DND-41 (cell line): ENCODE results near the gene SLC25A51.

ENCODE experiments used
- ATAC-seq: fragments of 200-7000 bp; cut with Tn5 transposase; 3 replicates; pipeline ENCODE4 v1.9.1; 2021; ENCODE audit warnings: low read depth; ENCODE audit not compliant: insufficient read depth
- DNase-seq: peaks from one replicate; pipeline ENCODE4 v3.0.0-alpha.2; 2020
- H2AFZ ChIP-seq: 2 replicates; pipeline ENCODE4 v1.6.0; 2012; ENCODE audit warnings: low read depth, low read length
- H3K27ac ChIP-seq: 2 replicates; pipeline ENCODE4 v1.5.1; 2012; ENCODE audit warnings: low read length, inconsistent platforms
- H3K27me3 ChIP-seq: fragments of 200-600 bp; sonication (generic); 2 replicates; pipeline ENCODE4 v1.6.0; 2012; ENCODE audit warnings: low read length, mild to moderate bottlenecking, inconsistent platforms; ENCODE audit not compliant: insufficient read depth, poor library complexity
- H3K36me3 ChIP-seq: 2 replicates; pipeline ENCODE4 v1.5.1; 2012; ENCODE audit warnings: low read length, inconsistent platforms; ENCODE audit not compliant: insufficient read depth
- H3K4me1 ChIP-seq: 2 replicates; pipeline ENCODE4 v1.5.1; 2012; ENCODE audit warnings: mild to moderate bottlenecking, low read length; ENCODE audit not compliant: insufficient read depth
- H3K4me2 ChIP-seq: 2 replicates; pipeline ENCODE4 v1.6.0; 2012; ENCODE audit warnings: mild to moderate bottlenecking, moderate library complexity, low read length, inconsistent platforms; ENCODE audit not compliant: insufficient read depth
- H3K4me3 ChIP-seq, 2 experiments: fragments of 200-600 bp in 1 of 2; shearing (Covaris generic) in 1 of 2; 2 replicates each; pipeline ENCODE4 v1.5.1; 2012 to 2016; ENCODE audit warnings: inconsistent platforms in 2 of 2, low read length in 2 of 2, mild to moderate bottlenecking in 2 of 2, low read depth in 1 of 2, moderate library complexity in 1 of 2
- H3K79me2 ChIP-seq: 2 replicates; pipeline ENCODE4 v1.6.0; 2012; ENCODE audit warnings: low read length, inconsistent platforms; ENCODE audit not compliant: insufficient read depth
- H3K9ac ChIP-seq: 2 replicates; pipeline ENCODE4 v1.6.0; 2012; ENCODE audit warnings: low read depth, mild to moderate bottlenecking, inconsistent platforms, low read length, moderate library complexity
- H3K9me3 ChIP-seq: 2 replicates; pipeline ENCODE4 v1.5.1; 2012; ENCODE audit warnings: low read length, moderate library complexity, mild to moderate bottlenecking, inconsistent platforms; ENCODE audit not compliant: insufficient read depth, severe bottlenecking
- H4K20me1 ChIP-seq: 2 replicates; pipeline ENCODE4 v1.6.0; 2012; ENCODE audit warnings: low read length; ENCODE audit not compliant: insufficient read depth
- EZH2 ChIP-seq: IDR thresholded peaks from 3 replicates; pipeline ENCODE4 v1.6.1; 2012; ENCODE audit warnings: borderline replicate concordance, low read depth, mild to moderate bottlenecking, moderate library complexity, low read length, inconsistent platforms; ENCODE audit not compliant: severe bottlenecking
- TF ChIP-seq, protein P1 (sequence below): IDR thresholded peaks from 2 replicates; pipeline ENCODE4 v1.5.1; 2012; ENCODE audit warnings: borderline replicate concordance, low read length, moderate library complexity, mild to moderate bottlenecking; ENCODE audit not compliant: poor library complexity, severe bottlenecking; ENCODE audit errors: extremely low read depth

The SLC25A51 gene

DNA sequence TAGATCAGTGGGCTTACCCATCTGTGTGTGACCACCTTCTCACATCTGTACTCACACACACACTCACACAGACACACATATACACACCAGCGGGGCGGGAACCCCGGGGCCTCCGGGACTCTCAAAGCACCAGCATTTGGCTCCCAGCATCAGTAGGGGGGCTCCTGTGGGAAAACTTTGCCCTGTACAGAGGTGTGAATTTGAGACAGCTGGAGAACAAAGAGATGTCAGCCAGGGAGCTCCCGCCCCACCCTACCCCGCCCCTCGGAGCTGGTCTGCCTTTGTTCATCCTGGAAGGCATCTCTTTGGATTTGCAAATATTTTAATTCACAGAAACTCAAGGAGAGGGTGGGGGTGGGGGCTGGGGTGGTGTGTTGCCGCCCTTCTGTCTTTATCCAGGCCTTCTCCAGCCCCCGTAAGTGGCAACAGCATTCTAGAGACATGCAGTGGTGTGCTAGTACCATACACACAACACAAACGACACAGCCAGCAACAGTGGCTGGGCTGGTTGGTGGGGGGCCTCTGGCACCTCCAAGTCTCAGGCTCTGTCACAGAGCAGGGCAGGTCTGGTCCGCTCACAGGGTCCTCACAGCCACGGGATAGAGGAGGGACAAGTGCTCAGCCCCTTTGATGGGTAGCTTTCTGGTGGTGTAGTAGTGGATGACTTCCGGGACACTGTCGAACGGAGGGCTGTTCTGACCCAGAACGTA lies 15.5 kb upstream of the SLC25A51 start:
- TF ChIP-seq EZH2, result no peak
- TF ChIP-seq, protein P1, sequence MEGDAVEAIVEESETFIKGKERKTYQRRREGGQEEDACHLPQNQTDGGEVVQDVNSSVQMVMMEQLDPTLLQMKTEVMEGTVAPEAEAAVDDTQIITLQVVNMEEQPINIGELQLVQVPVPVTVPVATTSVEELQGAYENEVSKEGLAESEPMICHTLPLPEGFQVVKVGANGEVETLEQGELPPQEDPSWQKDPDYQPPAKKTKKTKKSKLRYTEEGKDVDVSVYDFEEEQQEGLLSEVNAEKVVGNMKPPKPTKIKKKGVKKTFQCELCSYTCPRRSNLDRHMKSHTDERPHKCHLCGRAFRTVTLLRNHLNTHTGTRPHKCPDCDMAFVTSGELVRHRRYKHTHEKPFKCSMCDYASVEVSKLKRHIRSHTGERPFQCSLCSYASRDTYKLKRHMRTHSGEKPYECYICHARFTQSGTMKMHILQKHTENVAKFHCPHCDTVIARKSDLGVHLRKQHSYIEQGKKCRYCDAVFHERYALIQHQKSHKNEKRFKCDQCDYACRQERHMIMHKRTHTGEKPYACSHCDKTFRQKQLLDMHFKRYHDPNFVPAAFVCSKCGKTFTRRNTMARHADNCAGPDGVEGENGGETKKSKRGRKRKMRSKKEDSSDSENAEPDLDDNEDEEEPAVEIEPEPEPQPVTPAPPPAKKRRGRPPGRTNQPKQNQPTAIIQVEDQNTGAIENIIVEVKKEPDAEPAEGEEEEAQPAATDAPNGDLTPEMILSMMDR, result no peak
- Histone ChIP-seq H3K27ac (no peak overlapping the region), H2AFZ (no peak overlapping the region), H3K9ac (no peak overlapping the region), H3K27me3 (no peaks in the 10 kb centered on the region), H4K20me1 (no peaks in the 10 kb centered on the region), H3K4me1 (no peaks in the 10 kb centered on the region), H3K4me3 (no peak overlapping the region), H3K4me2 (no peak overlapping the region), H3K36me3 (no peaks in the 10 kb centered on the region), H3K9me3 (no peaks in the 10 kb centered on the region), H3K79me2 (no peaks in the 10 kb centered on the region)
- no peak for DNase-seq
- ATAC-seq, result no peak

DNA sequence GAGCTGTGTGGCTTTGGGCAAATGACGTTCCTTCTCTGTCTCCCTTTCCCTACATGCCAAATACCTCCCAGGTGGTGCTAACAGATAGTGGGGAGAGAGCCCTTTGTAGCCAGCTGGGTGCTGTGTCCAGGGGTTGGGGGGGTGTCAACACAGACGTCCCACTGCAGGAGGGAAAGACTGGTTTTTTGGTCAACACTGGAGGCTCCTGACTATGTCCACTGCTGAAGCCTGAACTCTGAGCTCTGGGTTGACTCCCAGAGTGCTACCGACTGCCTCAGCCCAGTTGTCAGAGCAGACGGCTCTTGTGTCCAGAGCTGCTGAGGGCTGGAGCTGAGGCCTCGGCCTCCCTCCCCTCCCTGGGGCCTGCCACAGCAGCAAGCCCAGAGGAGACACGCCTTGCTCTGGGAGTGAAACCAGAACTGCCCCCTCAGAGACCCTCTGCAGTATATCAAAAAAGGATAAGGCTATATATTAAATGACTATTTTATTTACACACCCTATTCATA lies 14.8 kb upstream of the SLC25A51 start:
- Histone ChIP-seq H2AFZ (no peak overlapping the region), H3K79me2 (no peaks in the 10 kb centered on the region), H3K27me3 (no peaks in the 10 kb centered on the region), H4K20me1 (no peaks in the 10 kb centered on the region), H3K27ac (no peak overlapping the region), H3K4me2 (no peak overlapping the region), H3K9me3 (no peaks in the 10 kb centered on the region), H3K4me1 (no peaks in the 10 kb centered on the region), H3K36me3 (no peaks in the 10 kb centered on the region), H3K4me3 (no peak overlapping the region), H3K9ac (no peak overlapping the region)
- TF ChIP-seq, protein P1, result no peak
- TF ChIP-seq EZH2, result no peak
- no peak for DNase-seq
- ATAC-seq, result no peak

DNA sequence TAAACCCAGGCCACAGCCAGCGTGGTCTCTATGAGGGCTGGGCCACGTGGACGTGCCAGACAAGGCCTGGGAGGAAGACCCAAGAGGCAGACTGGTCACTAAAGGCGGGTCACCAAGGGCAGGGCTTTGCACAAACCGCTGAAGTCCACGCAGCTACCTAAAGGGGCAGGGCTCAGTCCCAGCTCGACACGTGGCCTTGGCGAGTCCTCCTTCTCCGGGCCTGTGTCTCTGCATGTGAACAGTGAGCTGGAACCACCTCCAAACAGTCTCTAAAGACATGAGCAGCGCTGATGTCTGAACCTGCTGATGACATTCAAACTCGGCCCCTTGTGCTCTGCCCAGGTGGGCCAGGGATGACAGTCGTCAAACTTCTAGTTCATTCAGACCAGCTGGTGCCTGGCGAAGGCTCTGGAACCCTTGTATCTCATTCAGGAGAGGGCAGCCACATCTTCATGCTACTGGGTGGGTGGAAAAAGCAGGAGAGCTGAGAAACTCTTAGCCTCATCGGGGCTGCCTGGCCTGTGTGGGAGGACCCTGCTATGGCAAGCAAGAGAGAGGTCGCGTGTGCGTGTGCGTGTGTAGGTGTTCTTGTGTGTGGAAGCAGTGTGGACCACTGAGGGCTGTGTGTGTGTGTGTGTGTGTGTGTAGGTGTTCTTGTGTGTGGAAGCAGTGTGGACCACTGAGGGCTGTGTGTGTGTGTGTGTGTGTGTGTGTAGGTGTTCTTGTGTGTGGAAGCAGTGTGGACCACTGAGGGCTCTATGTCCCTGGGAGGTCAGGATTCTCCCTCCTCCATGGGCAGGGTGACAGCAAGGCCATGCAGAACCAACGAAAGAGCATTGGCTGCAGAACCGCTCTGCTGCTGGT lies 14.1 kb upstream of the SLC25A51 start:
- H3K9ac ChIP-seq, result no peak overlapping the region
- H3K27ac ChIP-seq, result no peak overlapping the region
- no peaks in the 10 kb centered on the region for H3K79me2 ChIP-seq
- no peaks in the 10 kb centered on the region for H3K9me3 ChIP-seq
- TF ChIP-seq, protein P1, result no peak
- no peak for TF ChIP-seq EZH2
- no peaks in the 10 kb centered on the region for H3K4me1 ChIP-seq
- H3K4me3 ChIP-seq, result no peak overlapping the region
- H3K4me2 ChIP-seq, result no peak overlapping the region
- H4K20me1 ChIP-seq, result no peaks in the 10 kb centered on the region
- no peak overlapping the region for H2AFZ ChIP-seq
- no peak for ATAC-seq
- H3K36me3 ChIP-seq, result no peaks in the 10 kb centered on the region
- H3K27me3 ChIP-seq, result no peaks in the 10 kb centered on the region
- DNase-seq, result no peak
